H1 (cell line): ENCODE results near the gene RAB40A. TPM values are rescaled to one million over a fixed set of nuclear protein-coding genes. Genes with fewer than 3 reads are reported as not detected.
A peak's percentile ranks its signal among the peaks of the same experiment; 100 is the strongest.

Source experiments
- CTCF ChIA-PET: fragments of 300-600 bp; sonication (Branson Sonifier 250); formaldehyde crosslinking; loops from one replicate; lab custom pipeline; 2021; ENCODE audit not compliant: partially characterized antibody; lab: Charles Lee
- POLR2A ChIA-PET: fragments of 300-600 bp; sonication (Branson Sonifier 250); formaldehyde crosslinking; loops from one replicate; lab custom pipeline; 2021; ENCODE audit warnings: inconsistent platforms; ENCODE audit not compliant: partially characterized antibody; lab: Charles Lee
- DNase-seq, 2 experiments: peaks; one replicate each; pipeline versions ENCODE4 v3.0.0 to v3.0.0-alpha.2; 2010 to 2022; ENCODE audit warnings: low spot score in 2 of 2, low read depth in 1 of 2, mixed read lengths in 1 of 2
- FAIRE-seq: peaks from 2 replicates; lab custom pipeline; 2011; peaks lifted over from hg19 to GRCh38; lab: Jason Lieb, UNC
- H2AFZ ChIP-seq: 2 replicates; pipeline ENCODE4 v1.8.1; 2012; ENCODE audit warnings: low read length, inconsistent platforms
- H2AK5ac ChIP-seq: 2 replicates; pipeline ENCODE4 v1.6.1; 2013; ENCODE audit warnings: low read depth, low read length
- H2BK120ac ChIP-seq: replicated peaks from 2 replicates; pipeline ENCODE3; 2013; ENCODE audit warnings: low read depth, low read length, inconsistent platforms
- H2BK12ac ChIP-seq: 2 replicates; pipeline ENCODE4 v1.6.1; 2013; ENCODE audit warnings: low read depth, low read length
- H2BK15ac ChIP-seq: 2 replicates; pipeline ENCODE4 v1.6.1; 2013; ENCODE audit warnings: low read length
- H2BK20ac ChIP-seq: 2 replicates; pipeline ENCODE4 v1.6.1; 2013; ENCODE audit warnings: low read length
- H2BK5ac ChIP-seq: 2 replicates; pipeline ENCODE4 v1.6.1; 2013; ENCODE audit warnings: low read depth, low read length
- H3K14ac ChIP-seq: 2 replicates; pipeline ENCODE4 v1.6.1; 2013; ENCODE audit warnings: inconsistent platforms; ENCODE audit not compliant: insufficient read length
- H3K18ac ChIP-seq: 2 replicates; pipeline ENCODE4 v1.6.1; 2013; ENCODE audit warnings: low read length; ENCODE audit errors: extremely low read depth
- H3K23ac ChIP-seq: 2 replicates; pipeline ENCODE4 v1.6.1; 2013; ENCODE audit warnings: inconsistent platforms; ENCODE audit not compliant: insufficient read length
- H3K23me2 ChIP-seq: 2 replicates; pipeline ENCODE4 v1.6.1; 2013; ENCODE audit warnings: low read depth, low read length
- H3K27ac ChIP-seq: 2 replicates; pipeline ENCODE4 v1.6.1; 2011; ENCODE audit warnings: low read depth, low read length, inconsistent platforms
- H3K27me3 ChIP-seq, 4 experiments: replicated peaks in 1 of 4; 1 replicate in 1 of 4; 2 replicates in 3 of 4; pipeline versions ENCODE4 v1.6.1 to v1.8.1; 2011 to 2013; ENCODE audit warnings: low read length in 3 of 4, mild to moderate bottlenecking in 3 of 4, inconsistent platforms in 2 of 4, mixed read lengths in 2 of 4, moderate library complexity in 1 of 4; ENCODE audit not compliant: control insufficient read depth in 3 of 4, insufficient read depth in 3 of 4; ENCODE audit errors: extremely low read depth in 1 of 4
- H3K36me3 ChIP-seq, 4 experiments: 2 replicates each; pipeline versions ENCODE4 v1.6.1 to v1.8.1; 2011 to 2013; ENCODE audit warnings: mild to moderate bottlenecking in 4 of 4, low read length in 3 of 4, moderate library complexity in 2 of 4, control low read depth in 1 of 4, inconsistent platforms in 1 of 4; ENCODE audit not compliant: insufficient read depth in 4 of 4, control insufficient read depth in 2 of 4
- H3K4ac ChIP-seq: replicated peaks from 2 replicates; pipeline ENCODE3; 2013; ENCODE audit warnings: low read length, low read depth, mixed read lengths, inconsistent platforms; ENCODE audit not compliant: insufficient read length
- H3K4me1 ChIP-seq, 4 experiments: replicated peaks in 1 of 4; 1 replicate in 1 of 4; 2 replicates in 3 of 4; pipeline versions ENCODE4 v1.6.1 to v1.8.1; 2011 to 2013; ENCODE audit warnings: low read length in 3 of 4, inconsistent platforms in 2 of 4, mixed read lengths in 1 of 4; ENCODE audit not compliant: insufficient read depth in 4 of 4, control insufficient read depth in 3 of 4
- H3K4me2 ChIP-seq, 2 experiments: 2 replicates each; pipeline versions ENCODE4 v1.6.1 to v1.8.1; 2011 to 2013; ENCODE audit warnings: low read depth in 2 of 2, low read length in 2 of 2, control low read depth in 1 of 2, inconsistent platforms in 1 of 2, mild to moderate bottlenecking in 1 of 2; ENCODE audit not compliant: insufficient read depth in 1 of 2
- H3K4me3 ChIP-seq, 4 experiments: fragments of 200-600, 300-600 bp in 1 of 4; sonication (generic), shearing (Covaris generic), sonication (Bioruptor Twin) in 1 of 4; 2 replicates each; pipeline versions ENCODE4 v1.5.1 to v1.8.1; 2011 to 2016; ENCODE audit warnings: low read length in 4 of 4, low read depth in 3 of 4, control low read depth in 2 of 4, inconsistent platforms in 2 of 4, mild to moderate bottlenecking in 2 of 4, mixed read lengths in 1 of 4, moderate library complexity in 1 of 4; ENCODE audit not compliant: insufficient read depth in 2 of 4; ENCODE audit errors: extremely low read depth in 1 of 4
- H3K56ac ChIP-seq: replicated peaks from 2 replicates; pipeline ENCODE3; 2013; ENCODE audit warnings: low read depth, mild to moderate bottlenecking, mixed read lengths, low read length, inconsistent platforms; ENCODE audit not compliant: insufficient read length
- H3K79me1 ChIP-seq: 2 replicates; pipeline ENCODE4 v1.6.1; 2013; ENCODE audit warnings: low read depth, low read length, control low read depth
- H3K79me2 ChIP-seq, 2 experiments: 2 replicates each; pipeline versions ENCODE4 v1.6.1 to v1.8.1; 2012 to 2013; ENCODE audit warnings: low read length in 2 of 2, mild to moderate bottlenecking in 2 of 2, inconsistent platforms in 1 of 2; ENCODE audit not compliant: insufficient read depth in 2 of 2, control insufficient read depth in 1 of 2
- H3K9ac ChIP-seq, 4 experiments: replicated peaks in 1 of 4; 1 replicate in 1 of 4; 2 replicates in 3 of 4; pipeline versions ENCODE4 v1.6.1 to v1.8.1; 2011 to 2013; ENCODE audit warnings: low read depth in 3 of 4, low read length in 3 of 4, control low read depth in 2 of 4, mild to moderate bottlenecking in 2 of 4, moderate library complexity in 2 of 4, inconsistent platforms in 1 of 4; ENCODE audit errors: extremely low read depth in 1 of 4
- H3K9me3 ChIP-seq, 2 experiments: 2 replicates each; pipeline versions ENCODE4 v1.6.1 to v1.8.1; 2012 to 2013; ENCODE audit warnings: mild to moderate bottlenecking in 2 of 2, moderate library complexity in 2 of 2, control low read depth in 1 of 2, inconsistent platforms in 1 of 2, low read depth in 1 of 2, low read length in 1 of 2, mixed read lengths in 1 of 2; ENCODE audit not compliant: insufficient read depth in 2 of 2
- H4K20me1 ChIP-seq, 2 experiments: replicated peaks in 1 of 2; 2 replicates each; pipeline versions ENCODE3 to v1.8.1; 2011 to 2013; ENCODE audit warnings: inconsistent platforms in 2 of 2, low read length in 2 of 2, mild to moderate bottlenecking in 1 of 2; ENCODE audit not compliant: insufficient read depth in 2 of 2, control insufficient read depth in 1 of 2
- H4K5ac ChIP-seq: 2 replicates; pipeline ENCODE4 v1.6.1; 2013; ENCODE audit warnings: low read length, low read depth, mixed read lengths, inconsistent platforms; ENCODE audit not compliant: insufficient read length
- H4K8ac ChIP-seq: 2 replicates; pipeline ENCODE4 v1.8.0; 2013; ENCODE audit warnings: mild to moderate bottlenecking, moderate library complexity, low read length, inconsistent platforms; ENCODE audit not compliant: insufficient read depth; ENCODE audit errors: extremely low read depth
- H4K91ac ChIP-seq: replicated peaks from 2 replicates; pipeline ENCODE3; 2013; ENCODE audit warnings: low read length, mixed read lengths, inconsistent platforms; ENCODE audit not compliant: insufficient read length
- CTCF ChIP-seq, 3 experiments: IDR thresholded peaks; 1 replicate in 2 of 3; 2 replicates in 1 of 3; pipeline versions ENCODE4 v1.5.1 to v1.6.1; 2011; ENCODE audit warnings: low read length in 3 of 3, mild to moderate bottlenecking in 3 of 3, inconsistent platforms in 2 of 3, low read depth in 1 of 3, moderate library complexity in 1 of 3; ENCODE audit not compliant: insufficient read depth in 1 of 3; ENCODE audit errors: control extremely low read depth in 1 of 3
- EP300 ChIP-seq, 2 experiments: IDR thresholded peaks; 1 replicate in 1 of 2; 2 replicates in 1 of 2; pipeline ENCODE4 v1.6.1; 2011 to 2012; ENCODE audit warnings: low read depth in 2 of 2, low read length in 2 of 2, mild to moderate bottlenecking in 2 of 2, borderline replicate concordance in 1 of 2, inconsistent platforms in 1 of 2, moderate library complexity in 1 of 2
- WGBS, 2 experiments: shearing (Covaris generic) in 1 of 2; methylation state at CpG; one replicate each; pipeline versions ENCODE4 v1.1.6 to v1.1.7; 2013 to 2015; ENCODE audit warnings: low lambda C conversion rate in 2 of 2, mixed read lengths in 2 of 2, inconsistent platforms in 1 of 2, low coverage in 1 of 2, missing lambda C conversion rate in 1 of 2; ENCODE audit not compliant: insufficient replicate concordance in 2 of 2, insufficient coverage in 1 of 2, insufficient read length in 1 of 2; ENCODE audit errors: extremely low coverage in 1 of 2, missing lambda C conversion rate in 1 of 2; 5-methylcytosine and 5-hydroxymethylcytosine counted together
- polyA plus RNA-seq, 7 experiments: library from polyadenylated mRNA; depleted of rRNA in 3 of 7; stranded (reverse) in 5 of 7; unstranded in 2 of 7; fragments of >200 nt in 5 of 7; fragments of 200-250 nt in 2 of 7; gene quantifications; 1 replicate in 5 of 7; 2 replicates in 1 of 7; 4 replicates in 1 of 7; pipeline versions ENCODE4 v1.2.1 to v1.2.3, GENCODE V29; 2011 to 2013; ENCODE audit warnings: missing spikeins in 2 of 7, mixed read lengths in 2 of 7
- total RNA-seq: library from RNA; stranded (reverse); fragmentation: NEBNext Ultra II Directional; extraction: Animal tissue kit (Norgen Biotek cat#: 25700); gene quantifications from 2 replicates; pipeline ENCODE4 v1.2.1, GENCODE V29; 2021

Gene RAB40A
- total and polyA plus RNA-seq, 2 of the 8 experiments (the other 6 are each of a cell fraction or from before 2014, with no cell fraction given): 0.09 to 0.21 TPM

GRCh38 chrX:103488332-103488731 is 31.0 kb downstream of the RAB40A start:
- Histone ChIP-seq H3K4me3 (no peak overlapping the region), H3K4me2 (no peak overlapping the region), H2BK15ac (no peak overlapping the region), H2AK5ac (no peak overlapping the region), H3K9me3 (no peaks in the 10 kb centered on the region), H3K23me2 (no peaks in the 10 kb centered on the region), H3K4ac (no peak overlapping the region), H3K23ac (no peak overlapping the region), H3K14ac (no peak overlapping the region), H2BK12ac (no peak overlapping the region), H4K91ac (no peak overlapping the region), H2AFZ (no peak overlapping the region), H2BK5ac (no peak overlapping the region), H3K79me1 (no peaks in the 10 kb centered on the region), H3K4me1 (no peaks in the 10 kb centered on the region), H4K20me1 (no peaks in the 10 kb centered on the region), H2BK20ac (no peak overlapping the region), H3K79me2 (no peaks in the 10 kb centered on the region), H3K27me3 (no peaks in the 10 kb centered on the region), H3K9ac (no peak overlapping the region), H3K27ac (no peak overlapping the region), H4K5ac (no peak overlapping the region), H4K8ac (no peak overlapping the region), H3K36me3 (no peaks in the 10 kb centered on the region), H3K18ac (no peak overlapping the region), H2BK120ac (no peak overlapping the region), H3K56ac (no peak overlapping the region)
- TF ChIP-seq EP300 (IDR thresholded peaks at IDR 0.05; ENCODE audit: borderline replicate concordance in 1 of 2, low read depth in 2 of 2, low read length in 2 of 2) (no peak), CTCF (IDR thresholded peaks at IDR 0.05; ENCODE audit: control extremely low read depth in 1 of 3, insufficient read depth in 1 of 3, low read depth in 1 of 3, low read length in 3 of 3) (peak; percentile 3 to 21 (median 16); a peak in 3 of 4 replicates)
- POLR2A ChIA-PET: no interaction called here
- WGBS, 2 experiments: 55% methylated on average over 4 of the region's 4 CpGs; no CpG with 5 or more reads in 1 of the 2 experiments
- DNase-seq (no peak), FAIRE-seq (no peak)
- CTCF ChIA-PET: interaction anchor here (0.6 to 0.8 kb wide), 2 partner anchors 15 to 85 kb away, joined by 3 read pairs; no protein-coding TSS in a partner anchor
